Natural killer cell (primary cell): ENCODE results near the gene ISM2. TPM values are rescaled to one million over a fixed set of nuclear protein-coding genes. Genes with fewer than 3 reads are reported as not detected.

Experiments used
- ATAC-seq, 3 donors: fragments of 150-1000 bp in 2 of 3; fragments of 200-7000 bp in 1 of 3; cut with Tn5 transposase; 1 replicate in 1 of 3; 2 replicates in 2 of 3; pipeline ENCODE4 v1.10.0; 2021; ENCODE audit warnings: mild to moderate bottlenecking in 2 of 3, moderate library complexity in 2 of 3
- DNase-seq, 2 donors: peaks; one replicate each; pipeline versions ENCODE4 v3.0.0 to v3.0.0-alpha.2; 2013 to 2021; ENCODE audit warnings: mixed read lengths in 1 of 2
- H3K27ac ChIP-seq: one replicate; pipeline ENCODE4 v1.5.1; 2013; ENCODE audit warnings: mild to moderate bottlenecking, low read length
- H3K27me3 ChIP-seq: one replicate; pipeline ENCODE4 v1.6.1; 2013; ENCODE audit warnings: low read length; ENCODE audit not compliant: control insufficient read depth, insufficient read depth
- H3K36me3 ChIP-seq: one replicate; pipeline ENCODE4 v1.6.1; 2013; ENCODE audit warnings: low read length; ENCODE audit not compliant: control insufficient read depth, insufficient read depth
- H3K4me1 ChIP-seq: one replicate; pipeline ENCODE4 v1.6.1; 2013; ENCODE audit warnings: low read length; ENCODE audit not compliant: control insufficient read depth, insufficient read depth
- H3K4me3 ChIP-seq: one replicate; pipeline ENCODE4 v1.5.1; 2013; ENCODE audit warnings: low read length
- H3K9me3 ChIP-seq: one replicate; pipeline ENCODE4 v1.6.1; 2013; ENCODE audit warnings: low read length; ENCODE audit not compliant: control insufficient read depth, insufficient read depth
- H3K27ac Mint-ChIP-seq, 2 donors: one replicate each; pipeline ENCODE4 v1.8.0; 2022; ENCODE audit warnings: mild to moderate bottlenecking in 2 of 2, mixed read lengths in 2 of 2, moderate library complexity in 1 of 2
- H3K27me3 Mint-ChIP-seq, 2 donors: one replicate each; pipeline ENCODE4 v1.8.0; 2022; ENCODE audit warnings: low read depth in 2 of 2, mixed read lengths in 2 of 2
- H3K36me3 Mint-ChIP-seq: one replicate; pipeline ENCODE4 v1.8.0; 2022; ENCODE audit warnings: mixed read lengths
- H3K4me1 Mint-ChIP-seq, 2 donors: one replicate each; pipeline ENCODE4 v1.8.0; 2022; ENCODE audit warnings: mixed read lengths in 2 of 2
- H3K4me3 Mint-ChIP-seq: one replicate; pipeline ENCODE4 v1.8.0; 2022; ENCODE audit warnings: mild to moderate bottlenecking, moderate library complexity, mixed read lengths
- H3K9me3 Mint-ChIP-seq, 2 donors: one replicate each; pipeline ENCODE4 v1.8.0; 2022; ENCODE audit warnings: mixed read lengths in 2 of 2
- WGBS: methylation state at CpG from one replicate; pipeline ENCODE4 v1.1.7; 2013; ENCODE audit warnings: missing lambda C conversion rate; ENCODE audit not compliant: insufficient coverage; 5-methylcytosine and 5-hydroxymethylcytosine counted together
- intact Hi-C: fragments of 100-400 bp; cut with micrococcal nuclease; formaldehyde crosslinking; loops from one replicate; pipeline ENCODE4 v1.14.2; 2022
- total RNA-seq, 4 donors: library from RNA; stranded (reverse); fragments of 120-200 nt in 1 of 4; gene quantifications; one replicate each; pipeline versions ENCODE4 v1.2.3 to v1.2.4, GENCODE V29; 2013 to 2022
- TF ChIP-seq, protein P1 (sequence below): fragments of 200-600 bp; IDR thresholded peaks from one replicate; pipeline ENCODE4 v1.8.0; 2022; ENCODE audit warnings: antibody characterized with exemption

The ISM2 gene
- total RNA-seq, 3 donors from 2014 or later (not counting 1 experiment from before 2014, with no cell fraction given), result not detected

DNA sequence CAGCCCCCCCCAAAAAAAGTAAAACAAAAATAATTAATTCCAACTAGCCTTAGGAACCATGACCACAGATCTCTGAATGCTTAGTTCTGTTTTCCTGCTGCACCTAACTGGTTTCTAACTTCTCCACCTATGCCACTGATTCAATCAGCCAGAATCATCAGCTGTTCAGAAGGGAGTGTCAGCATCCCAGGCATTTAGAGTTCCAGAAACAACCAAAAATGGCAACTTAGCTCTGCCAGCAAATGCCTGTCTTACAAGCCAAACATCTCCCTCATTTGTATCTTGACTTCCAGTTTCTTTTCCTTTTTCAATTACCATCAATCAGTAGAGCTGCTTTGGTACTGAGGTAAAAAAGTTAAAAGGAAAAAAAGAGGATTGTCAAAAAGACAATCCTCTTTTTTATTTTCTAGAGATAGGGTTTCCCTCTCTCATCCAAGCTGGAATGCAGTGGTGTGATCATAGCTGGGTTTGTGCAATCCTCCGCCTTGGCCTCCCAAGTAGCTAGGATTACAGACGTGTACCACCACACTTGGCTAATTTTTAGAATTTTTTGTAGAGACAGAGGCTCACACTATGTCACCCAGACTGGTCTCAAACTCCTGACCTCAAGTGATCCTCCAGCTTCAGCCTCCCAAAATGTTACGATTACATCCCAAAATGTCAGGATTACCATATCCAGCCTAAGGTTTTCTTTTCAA, 45.2 kb upstream of the ISM2 start:
- DNase-seq, result no peak
- no peak for ATAC-seq
- no peaks in the 10 kb centered on the region for H3K9me3 Mint-ChIP-seq
- H3K4me3 Mint-ChIP-seq, result no peak overlapping the region
- 93% methylated on average over 3 of the region's 3 CpGs for WGBS
- peaks cover 17 to 23% of the 10 kb centered on the region in 2 donors for H3K4me1 Mint-ChIP-seq
- TF ChIP-seq, protein P1, sequence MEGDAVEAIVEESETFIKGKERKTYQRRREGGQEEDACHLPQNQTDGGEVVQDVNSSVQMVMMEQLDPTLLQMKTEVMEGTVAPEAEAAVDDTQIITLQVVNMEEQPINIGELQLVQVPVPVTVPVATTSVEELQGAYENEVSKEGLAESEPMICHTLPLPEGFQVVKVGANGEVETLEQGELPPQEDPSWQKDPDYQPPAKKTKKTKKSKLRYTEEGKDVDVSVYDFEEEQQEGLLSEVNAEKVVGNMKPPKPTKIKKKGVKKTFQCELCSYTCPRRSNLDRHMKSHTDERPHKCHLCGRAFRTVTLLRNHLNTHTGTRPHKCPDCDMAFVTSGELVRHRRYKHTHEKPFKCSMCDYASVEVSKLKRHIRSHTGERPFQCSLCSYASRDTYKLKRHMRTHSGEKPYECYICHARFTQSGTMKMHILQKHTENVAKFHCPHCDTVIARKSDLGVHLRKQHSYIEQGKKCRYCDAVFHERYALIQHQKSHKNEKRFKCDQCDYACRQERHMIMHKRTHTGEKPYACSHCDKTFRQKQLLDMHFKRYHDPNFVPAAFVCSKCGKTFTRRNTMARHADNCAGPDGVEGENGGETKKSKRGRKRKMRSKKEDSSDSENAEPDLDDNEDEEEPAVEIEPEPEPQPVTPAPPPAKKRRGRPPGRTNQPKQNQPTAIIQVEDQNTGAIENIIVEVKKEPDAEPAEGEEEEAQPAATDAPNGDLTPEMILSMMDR, result no peak
- H3K27me3 Mint-ChIP-seq, result no peaks in the 10 kb centered on the region
- Histone ChIP-seq H3K9me3 (no peaks in the 10 kb centered on the region), H3K4me3 (no peak overlapping the region), H3K27ac (no peak overlapping the region), H3K27me3 (no peaks in the 10 kb centered on the region), H3K4me1 (peaks cover 11% of the 10 kb centered on the region), H3K36me3 (peaks cover 18% of the 10 kb centered on the region)
- H3K36me3 Mint-ChIP-seq, result peaks cover 6% of the 10 kb centered on the region
- intact Hi-C loops, result no loop called here
- H3K27ac Mint-ChIP-seq, result peak overlapping the region; percentile 45 to 69

DNA sequence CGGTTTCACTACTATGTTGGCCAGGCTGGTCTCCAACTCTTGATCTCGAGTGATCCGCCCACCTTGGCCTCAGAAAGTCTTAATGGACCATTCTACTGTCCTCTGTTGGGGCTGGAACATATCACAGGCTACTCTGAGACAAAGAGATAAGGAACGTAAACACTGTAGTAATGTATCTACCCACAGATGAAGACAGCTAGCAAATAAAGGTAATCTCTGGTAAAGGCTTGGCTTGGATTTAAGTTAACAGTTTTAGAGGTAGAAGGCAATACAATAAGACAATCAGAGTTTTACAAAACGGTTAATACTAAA, 44.6 kb upstream of the ISM2 start:
- Mint-ChIP-seq H3K9me3 (no peaks in the 10 kb centered on the region), H3K36me3 (peaks cover 6% of the 10 kb centered on the region)
- H3K27ac ChIP-seq, result no peak overlapping the region

DNA sequence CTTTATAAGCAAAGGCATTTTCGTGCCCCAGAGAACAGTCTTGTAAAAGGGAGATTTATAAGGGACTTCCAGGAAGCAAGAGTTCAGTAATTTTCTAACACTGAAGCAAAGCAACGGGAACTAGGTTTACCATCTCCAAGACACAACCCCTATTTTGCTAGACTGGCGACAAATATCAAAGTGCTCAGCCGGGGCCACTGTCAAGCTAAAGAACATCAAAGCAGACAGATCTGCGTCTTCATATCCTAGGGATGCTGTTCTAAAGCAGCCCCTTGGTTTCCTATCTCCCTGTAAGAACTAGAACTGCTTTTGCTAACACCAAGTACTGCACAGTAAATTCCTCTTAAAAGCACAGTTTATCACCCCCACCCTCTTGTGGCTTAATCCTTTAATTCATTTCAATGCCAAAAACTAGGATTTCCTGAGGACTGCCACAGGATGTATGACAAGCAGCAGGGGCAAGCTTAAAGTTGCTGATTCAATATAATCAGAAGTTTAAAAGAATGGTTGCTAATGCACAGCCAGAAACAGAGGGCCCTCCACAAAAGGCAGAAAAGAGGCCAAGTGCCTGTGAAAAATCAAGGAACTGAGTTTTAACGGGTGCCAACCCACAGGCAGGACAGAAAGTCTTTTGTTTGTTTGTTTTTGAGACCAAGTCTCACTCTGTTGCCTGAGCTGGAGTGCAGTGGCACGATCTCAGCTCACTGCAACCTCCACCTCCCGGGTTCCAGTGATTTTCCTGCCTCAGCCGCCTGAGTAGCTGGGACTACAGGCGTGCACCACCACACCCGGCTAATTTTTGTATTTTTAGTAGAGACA, 44.0 kb upstream of the ISM2 start:
- DNase-seq (no peak), ATAC-seq (peak; percentile 7 to 32 (median 24))
- Histone ChIP-seq H3K27ac (peak overlapping the region; percentile 23), H3K4me3 (no peak overlapping the region), H3K4me1 (peaks cover 11% of the 10 kb centered on the region), H3K9me3 (no peaks in the 10 kb centered on the region), H3K27me3 (no peaks in the 10 kb centered on the region), H3K36me3 (peaks cover 8% of the 10 kb centered on the region)
- Mint-ChIP-seq H3K9me3 (no peaks in the 10 kb centered on the region), H3K27ac (peak overlapping the region; percentile 45 to 69), H3K4me3 (no peak overlapping the region), H3K4me1 (peaks cover 17 to 28% of the 10 kb centered on the region in 2 donors), H3K27me3 (no peaks in the 10 kb centered on the region), H3K36me3 (peaks cover 6% of the 10 kb centered on the region)
- intact Hi-C loops, result no loop called here
- 44% methylated on average over 10 of the region's 11 CpGs for WGBS
- TF ChIP-seq, protein P1, result no peak

More for the DNA sequence above, 44.6 kb upstream of the ISM2 start:
- Histone ChIP-seq H3K4me3 (no peak overlapping the region), H3K4me1 (peaks cover 11% of the 10 kb centered on the region), H3K36me3 (peaks cover 12% of the 10 kb centered on the region), H3K27me3 (no peaks in the 10 kb centered on the region), H3K9me3 (no peaks in the 10 kb centered on the region)
- intact Hi-C loops, result no loop called here
- no peak overlapping the region for H3K4me3 Mint-ChIP-seq
- no peak for DNase-seq
- WGBS, result 73% methylated on average over 3 of the region's 5 CpGs
- no peaks in the 10 kb centered on the region for H3K27me3 Mint-ChIP-seq
- peak overlapping the region; percentile 45 to 69 for H3K27ac Mint-ChIP-seq
- TF ChIP-seq, protein P1, result no peak
- peak in 1 of 3 donors; percentile 10 for ATAC-seq
- peaks cover 17 to 23% of the 10 kb centered on the region in 2 donors for H3K4me1 Mint-ChIP-seq
